ENCODE measurements around the gene MYO5B.

The MYO5B gene

DNA sequence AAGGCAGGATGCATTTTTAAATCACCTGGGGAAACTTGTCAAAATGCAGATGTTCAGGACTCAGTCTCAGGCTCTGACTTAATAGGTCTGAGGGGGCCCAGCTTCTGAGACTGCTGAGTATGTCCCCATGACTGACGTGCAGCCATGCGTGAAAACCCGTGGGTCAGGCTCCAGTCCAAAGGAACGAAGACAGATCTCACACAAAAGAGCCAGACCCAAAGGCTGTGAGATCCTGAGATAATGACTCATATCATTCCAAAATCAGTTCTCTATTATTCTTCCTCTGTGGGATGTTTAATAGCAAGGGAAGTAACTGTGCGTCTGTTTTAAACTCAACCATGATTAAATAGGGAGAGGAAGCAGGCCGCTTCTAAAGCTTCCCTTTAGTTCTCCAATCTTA is 274.2 kb downstream of the MYO5B start:
- DNase-seq (ENCODE audit: low read depth) = no peak
- no peak overlapping the region for H3K4me3 ChIP-seq (ENCODE audit: low read depth, low read length)
- TF ChIP-seq, protein P1, sequence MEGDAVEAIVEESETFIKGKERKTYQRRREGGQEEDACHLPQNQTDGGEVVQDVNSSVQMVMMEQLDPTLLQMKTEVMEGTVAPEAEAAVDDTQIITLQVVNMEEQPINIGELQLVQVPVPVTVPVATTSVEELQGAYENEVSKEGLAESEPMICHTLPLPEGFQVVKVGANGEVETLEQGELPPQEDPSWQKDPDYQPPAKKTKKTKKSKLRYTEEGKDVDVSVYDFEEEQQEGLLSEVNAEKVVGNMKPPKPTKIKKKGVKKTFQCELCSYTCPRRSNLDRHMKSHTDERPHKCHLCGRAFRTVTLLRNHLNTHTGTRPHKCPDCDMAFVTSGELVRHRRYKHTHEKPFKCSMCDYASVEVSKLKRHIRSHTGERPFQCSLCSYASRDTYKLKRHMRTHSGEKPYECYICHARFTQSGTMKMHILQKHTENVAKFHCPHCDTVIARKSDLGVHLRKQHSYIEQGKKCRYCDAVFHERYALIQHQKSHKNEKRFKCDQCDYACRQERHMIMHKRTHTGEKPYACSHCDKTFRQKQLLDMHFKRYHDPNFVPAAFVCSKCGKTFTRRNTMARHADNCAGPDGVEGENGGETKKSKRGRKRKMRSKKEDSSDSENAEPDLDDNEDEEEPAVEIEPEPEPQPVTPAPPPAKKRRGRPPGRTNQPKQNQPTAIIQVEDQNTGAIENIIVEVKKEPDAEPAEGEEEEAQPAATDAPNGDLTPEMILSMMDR (IDR thresholded peaks at IDR 0.05; ENCODE audit: low read depth, low read length, missing control alignments) = no peak

DNA sequence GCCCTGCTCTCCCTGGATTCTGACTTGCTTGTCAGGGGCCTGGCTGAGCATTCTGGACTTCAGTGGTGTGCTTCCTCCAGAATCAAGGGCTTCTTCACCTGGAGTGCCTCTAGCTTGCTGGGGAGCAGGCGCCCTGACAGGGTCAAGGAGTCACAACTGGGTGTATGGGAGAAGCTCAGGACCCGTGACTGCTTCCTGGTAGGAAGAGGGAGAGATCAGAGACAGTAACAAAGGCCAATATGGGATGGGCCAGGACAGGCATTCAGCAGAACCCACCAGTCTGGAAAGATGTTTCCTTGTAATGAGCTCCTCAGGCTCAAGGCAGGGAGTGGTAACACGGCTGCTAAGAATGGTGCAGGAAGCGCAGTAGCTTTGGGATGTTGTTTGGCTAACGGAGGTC is 277.2 kb downstream of the MYO5B start:
- no peak for DNase-seq (ENCODE audit: low read depth)
- no peak overlapping the region for H3K4me3 ChIP-seq (ENCODE audit: low read depth, low read length)
- TF ChIP-seq, protein P1 (IDR thresholded peaks at IDR 0.05; ENCODE audit: low read depth, low read length, missing control alignments) = no peak

DNA sequence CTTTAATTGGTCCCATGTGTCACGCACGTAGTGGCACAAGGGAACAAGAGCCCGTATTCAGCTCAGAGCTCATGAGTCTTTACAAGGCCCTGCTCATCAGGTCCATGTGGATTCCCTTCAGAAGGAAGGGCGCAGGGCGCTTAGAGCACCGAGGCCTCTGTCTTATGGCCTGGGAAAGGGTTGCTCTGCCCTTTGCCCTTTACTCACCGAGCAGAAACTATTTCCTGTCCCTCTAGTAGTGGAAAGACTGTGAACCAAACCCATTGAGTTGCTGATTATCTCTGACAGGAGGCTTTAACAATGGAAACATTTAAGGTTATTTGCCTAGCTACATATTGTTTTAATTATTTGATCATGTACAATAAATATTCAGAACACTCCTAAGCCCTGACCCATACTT is 279.6 kb downstream of the MYO5B start:
- no peak overlapping the region for H3K4me3 ChIP-seq (ENCODE audit: low read depth, low read length)
- DNase-seq (ENCODE audit: low read depth) = no peak
- TF ChIP-seq, protein P1 (IDR thresholded peaks at IDR 0.05; ENCODE audit: low read depth, low read length, missing control alignments) = no peak

DNA sequence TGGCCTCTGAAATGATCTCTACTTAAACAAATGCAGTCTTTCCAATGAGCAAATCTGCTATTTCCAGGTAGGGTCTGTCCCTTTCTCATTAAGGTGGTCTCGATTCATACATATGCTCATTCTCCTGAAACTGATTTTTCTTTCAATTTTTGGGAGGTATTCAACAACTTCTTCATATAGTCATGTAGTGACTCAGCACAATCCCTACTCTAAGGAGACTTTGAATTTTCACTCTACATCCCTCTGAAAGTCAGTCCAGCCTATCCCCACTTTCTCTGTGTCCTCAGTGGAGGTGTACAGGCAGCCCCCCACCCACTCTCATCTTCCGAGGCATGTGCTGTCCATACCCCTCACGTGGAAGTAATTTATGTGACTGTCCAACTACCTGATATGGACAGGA is 281.7 kb downstream of the MYO5B start:
- TF ChIP-seq, protein P1 (IDR thresholded peaks at IDR 0.05; ENCODE audit: low read depth, low read length, missing control alignments) = no peak
- H3K4me3 ChIP-seq (ENCODE audit: low read depth, low read length) = no peak overlapping the region
- no peak for DNase-seq (ENCODE audit: low read depth)

DNA sequence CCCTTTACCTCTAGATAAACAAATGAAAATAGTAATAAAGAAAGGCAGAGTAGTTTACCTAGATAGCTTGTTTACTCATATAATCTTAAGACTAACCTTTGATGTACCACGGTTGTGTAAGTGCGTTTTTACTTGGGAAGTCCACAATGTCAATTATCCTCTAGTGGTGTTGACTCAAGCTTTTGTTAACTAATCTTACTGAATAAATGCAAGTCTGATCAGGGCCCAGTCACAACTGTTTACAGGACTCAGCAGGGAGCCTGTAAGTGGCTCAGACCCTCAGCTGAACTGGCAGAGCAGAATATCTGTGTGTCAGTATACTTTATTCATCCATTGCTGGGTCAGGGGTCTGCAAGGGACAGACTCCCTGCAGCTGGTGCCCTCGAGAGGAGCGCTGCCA is 283.5 kb downstream of the MYO5B start:
- H3K4me3 ChIP-seq (ENCODE audit: low read depth, low read length) = no peak overlapping the region
- no peak for DNase-seq (ENCODE audit: low read depth)
- TF ChIP-seq, protein P1 (IDR thresholded peaks at IDR 0.05; ENCODE audit: low read depth, low read length, missing control alignments) = no peak

DNA sequence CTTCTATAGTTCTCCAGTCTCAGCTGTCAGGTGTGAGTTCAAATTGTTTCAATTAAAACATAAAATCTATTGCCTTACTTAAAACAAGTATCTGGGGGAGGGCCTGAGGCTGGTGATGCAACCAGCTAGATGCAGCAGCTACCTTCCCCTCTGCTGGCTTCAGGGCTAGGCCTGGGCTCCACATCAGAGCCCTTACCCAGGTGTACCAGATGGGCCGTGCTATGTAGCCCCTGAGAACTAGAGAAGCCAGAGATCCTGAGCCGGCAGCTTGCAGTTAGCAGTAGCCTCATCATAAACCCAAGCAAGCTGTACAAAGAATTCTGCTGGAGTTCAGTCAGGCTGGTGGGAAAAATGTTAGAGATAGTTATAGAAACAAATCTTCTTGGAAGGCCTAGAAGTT is 284.0 kb downstream of the MYO5B start:
- no peak overlapping the region for H3K4me3 ChIP-seq (ENCODE audit: low read depth, low read length)
- DNase-seq (ENCODE audit: low read depth) = no peak
- TF ChIP-seq, protein P1 (IDR thresholded peaks at IDR 0.05; ENCODE audit: low read depth, low read length, missing control alignments) = no peak

DNA sequence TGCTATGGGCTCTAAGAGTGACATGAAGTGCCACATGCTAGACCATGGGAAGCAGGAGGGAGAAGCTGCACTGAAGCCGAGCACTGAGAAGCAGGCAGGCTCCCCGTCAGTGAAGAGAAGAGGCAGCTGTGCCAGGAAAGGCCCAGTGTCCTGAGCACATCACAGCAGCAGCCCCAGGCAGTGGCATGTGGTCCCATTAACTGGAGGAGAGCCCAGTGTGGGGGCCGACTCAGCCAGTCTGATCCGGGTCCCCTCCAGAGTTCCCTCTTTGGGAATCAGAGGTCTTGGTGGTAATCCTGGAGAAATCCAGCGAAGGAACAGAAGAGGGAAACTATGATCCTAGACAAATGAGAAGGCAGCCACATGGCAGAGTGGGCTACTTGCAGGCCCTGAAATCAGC is 284.9 kb downstream of the MYO5B start:
- no peak for DNase-seq (ENCODE audit: low read depth)
- no peak overlapping the region for H3K4me3 ChIP-seq (ENCODE audit: low read depth, low read length)
- TF ChIP-seq, protein P1 (IDR thresholded peaks at IDR 0.05; ENCODE audit: low read depth, low read length, missing control alignments) = no peak

Measured in GM12864 (cell line).